Anterior cingulate cortex (tissue), 58 donors: ENCODE results near the gene GRB2.
"Not testable (repeated sequence)": the region's sequence is repeated elsewhere in the genome, so short reads cannot be mapped to it uniquely, and the experiment has no call there.

ENCODE experiments used
- DNase-seq, 58 donors: peaks; one replicate each; lab custom pipeline; 2025; lab: John Stamatoyannopoulos, UW

The GRB2 gene

DNA sequence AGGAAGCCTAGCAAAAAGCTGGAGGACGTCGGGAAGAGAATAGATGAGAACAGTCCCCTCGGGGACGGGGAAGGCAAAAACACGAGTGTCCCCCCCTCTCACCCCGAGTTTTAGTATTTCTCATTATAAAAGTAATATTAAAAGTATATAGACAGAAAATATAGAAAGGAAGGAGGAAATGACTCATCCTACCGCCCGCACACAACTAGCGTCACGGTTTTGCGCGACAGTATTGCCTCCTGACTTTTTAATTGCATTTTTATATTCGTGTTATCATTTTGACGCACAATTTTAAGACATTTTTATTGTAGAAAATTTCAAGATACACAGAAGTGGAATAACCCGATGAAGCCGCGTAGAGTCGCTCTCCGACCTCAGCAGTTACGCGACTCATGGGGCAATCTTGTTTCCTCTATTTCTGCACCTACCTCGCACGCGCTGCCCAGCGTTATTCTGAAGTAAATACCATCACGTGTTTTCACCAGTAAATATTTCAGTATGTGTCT lies 115.6 kb downstream of the GRB2 start:
- DNase-seq = peak in 22 of 58 donors; percentile 13 to 53 (median 35)

DNA sequence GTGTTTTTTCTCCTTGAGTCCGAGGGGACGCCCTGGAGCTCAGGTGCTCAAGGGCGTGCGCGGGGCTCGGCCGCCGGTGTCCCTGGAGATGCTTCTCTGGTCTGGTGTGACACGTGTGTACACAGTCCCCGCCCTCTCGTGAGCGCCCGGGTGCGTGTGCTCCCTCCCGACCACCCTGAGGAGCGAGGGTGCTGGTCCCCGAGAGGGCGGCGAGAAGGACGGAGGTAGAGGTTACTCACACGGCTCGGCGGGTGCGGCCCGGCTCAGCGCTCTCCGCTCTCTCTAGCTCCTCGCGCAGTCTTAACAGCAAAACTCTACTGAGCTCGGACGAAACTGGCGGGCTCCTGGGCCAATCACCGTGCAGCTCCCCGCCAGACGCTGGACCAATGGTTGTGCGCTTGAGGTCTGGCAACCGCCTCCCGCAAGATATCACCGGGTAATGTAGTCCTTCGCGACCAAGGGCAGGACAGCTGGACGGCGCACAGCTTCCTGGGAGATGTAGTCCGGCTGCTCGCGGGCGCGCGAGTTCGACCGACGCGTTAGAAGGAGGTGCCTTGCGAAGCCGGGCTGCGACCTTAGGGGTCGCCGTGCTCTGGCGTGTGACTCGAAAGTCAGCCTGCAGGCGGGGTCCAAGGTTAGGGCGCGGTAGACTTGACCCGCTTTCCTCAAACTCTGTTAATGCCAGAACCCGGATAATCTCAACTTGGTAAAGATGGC lies 116.2 kb downstream of the GRB2 start, which contains the start of gene SLC25A19:
Gene SLC25A19, minus strand, starts transcription at position 319 of the 717 bp plus-strand sequence. CDS start 2,669 bp downstream, outside the sequence.
- DNase-seq = peak; percentile 65 to 99 (median 98)

DNA sequence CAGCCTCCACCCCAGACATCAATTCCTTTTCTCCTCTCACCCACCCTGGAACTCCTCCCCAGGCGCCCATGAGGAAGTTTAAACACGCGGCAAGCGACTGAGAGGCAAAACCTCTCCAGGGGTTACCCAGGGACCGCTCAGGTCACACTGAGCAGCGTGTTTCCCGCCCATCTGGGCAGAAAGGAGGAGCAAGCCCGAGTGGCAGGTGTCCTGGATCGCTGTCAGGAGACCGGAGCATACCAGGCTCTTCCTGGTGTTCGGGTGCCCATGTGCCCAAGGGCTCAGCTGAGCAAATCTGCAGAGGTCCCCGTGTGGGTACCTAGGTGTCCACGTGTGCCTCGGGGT lies 116.7 kb downstream of the GRB2 start:
- DNase-seq = peak in 15 of 58 donors; percentile 42 to 74 (median 60)

DNA sequence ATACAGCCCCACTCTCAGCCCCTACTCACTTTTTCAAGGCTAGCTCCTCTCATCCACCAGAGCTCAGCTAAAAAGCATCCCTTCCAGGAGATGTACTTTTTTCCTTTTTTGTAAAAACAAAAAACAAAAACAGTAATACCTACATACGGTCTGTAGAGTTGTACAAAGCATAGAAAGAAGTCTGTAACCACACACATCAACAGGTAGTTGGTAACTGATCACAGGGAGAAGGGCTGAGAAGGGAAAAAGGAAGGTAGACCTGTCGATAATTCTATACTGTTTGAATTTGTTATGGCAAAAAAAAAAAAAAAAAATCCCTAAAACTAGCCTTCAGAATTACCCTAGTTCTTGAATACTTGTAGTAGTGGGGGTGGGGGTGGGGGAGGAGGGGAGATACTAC lies 117.1 kb downstream of the GRB2 start:
- no peak for DNase-seq

DNA sequence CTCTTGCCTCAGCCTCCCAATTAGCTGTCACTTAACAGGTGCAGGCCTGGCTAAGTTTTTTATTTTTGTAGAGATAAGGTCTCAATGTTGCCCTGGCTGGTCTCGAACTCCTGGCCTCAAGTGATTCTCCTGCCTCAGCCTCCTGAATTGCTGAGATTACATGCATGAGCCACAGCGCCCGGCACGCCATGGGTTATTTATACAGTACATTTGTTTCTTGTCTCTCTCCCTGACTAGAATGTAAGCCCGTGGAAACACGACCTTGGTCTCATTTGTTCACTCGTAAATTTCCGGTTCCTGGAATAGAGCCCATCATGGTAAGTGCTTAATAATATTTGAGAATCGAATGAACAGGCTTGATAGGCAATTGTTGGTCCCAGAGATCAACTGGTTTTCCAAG lies 118.3 kb downstream of the GRB2 start:
- no peak for DNase-seq

DNA sequence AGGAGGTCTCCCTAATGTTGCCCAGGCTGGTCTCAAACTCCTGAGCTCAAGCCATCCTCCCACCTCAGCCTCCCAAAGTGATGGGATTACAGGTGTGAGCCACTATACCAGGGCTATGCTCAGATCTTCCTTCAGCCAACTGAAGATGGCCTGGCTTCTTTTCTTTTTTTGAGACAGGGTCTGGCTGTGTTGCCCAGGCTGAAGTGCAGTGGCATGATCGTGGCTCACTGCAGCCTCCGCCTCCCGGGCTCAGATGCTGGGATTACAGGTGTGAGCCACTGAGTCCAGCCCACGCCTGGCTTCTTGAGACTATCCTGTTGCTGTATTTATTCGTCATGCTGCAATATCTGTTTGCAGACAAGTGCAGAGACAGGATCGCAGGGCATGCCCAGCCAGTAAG lies 120.4 kb downstream of the GRB2 start:
- DNase-seq = no peak

DNA sequence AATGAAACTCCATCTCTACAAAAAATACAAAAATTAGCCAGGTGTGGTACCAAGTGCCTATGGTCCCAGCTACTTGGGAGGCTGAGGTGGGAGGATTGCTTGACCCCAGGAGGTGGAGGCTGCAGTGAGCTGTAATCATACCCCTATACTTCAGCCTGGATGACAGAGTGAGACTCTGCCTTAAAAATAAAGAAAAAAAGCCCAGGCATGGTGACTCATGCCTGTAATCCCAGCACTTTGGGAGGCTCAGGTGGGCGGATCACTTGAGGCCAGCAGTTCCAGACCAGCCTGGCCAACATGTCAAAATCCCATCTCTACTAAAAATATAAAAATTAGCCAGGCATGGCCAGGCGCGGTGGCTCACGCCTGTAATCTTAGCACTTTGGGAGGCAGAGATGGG lies 125.3 kb downstream of the GRB2 start:
- DNase-seq = not testable (repeated sequence)

DNA sequence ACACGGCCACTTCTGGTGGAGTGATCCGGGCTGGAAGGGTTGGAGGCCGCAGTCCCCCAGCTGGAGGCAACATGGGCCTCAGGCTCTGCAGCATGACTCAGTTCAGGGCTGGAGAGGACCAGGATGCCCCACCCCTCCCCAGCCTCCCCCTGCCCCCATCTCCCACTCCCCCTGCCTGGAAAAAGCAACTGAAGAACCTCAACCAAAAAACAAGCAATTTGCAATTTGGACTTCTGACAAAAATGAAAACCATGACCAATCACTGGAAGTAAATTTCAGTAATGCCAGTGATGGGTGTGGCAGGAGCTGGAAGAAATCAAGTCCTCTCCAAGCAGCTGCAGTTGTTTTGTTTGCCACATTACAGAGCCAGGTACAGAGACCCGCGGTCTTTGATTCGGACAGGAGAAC lies 127.8 kb downstream of the GRB2 start:
- DNase-seq = no peak

DNA sequence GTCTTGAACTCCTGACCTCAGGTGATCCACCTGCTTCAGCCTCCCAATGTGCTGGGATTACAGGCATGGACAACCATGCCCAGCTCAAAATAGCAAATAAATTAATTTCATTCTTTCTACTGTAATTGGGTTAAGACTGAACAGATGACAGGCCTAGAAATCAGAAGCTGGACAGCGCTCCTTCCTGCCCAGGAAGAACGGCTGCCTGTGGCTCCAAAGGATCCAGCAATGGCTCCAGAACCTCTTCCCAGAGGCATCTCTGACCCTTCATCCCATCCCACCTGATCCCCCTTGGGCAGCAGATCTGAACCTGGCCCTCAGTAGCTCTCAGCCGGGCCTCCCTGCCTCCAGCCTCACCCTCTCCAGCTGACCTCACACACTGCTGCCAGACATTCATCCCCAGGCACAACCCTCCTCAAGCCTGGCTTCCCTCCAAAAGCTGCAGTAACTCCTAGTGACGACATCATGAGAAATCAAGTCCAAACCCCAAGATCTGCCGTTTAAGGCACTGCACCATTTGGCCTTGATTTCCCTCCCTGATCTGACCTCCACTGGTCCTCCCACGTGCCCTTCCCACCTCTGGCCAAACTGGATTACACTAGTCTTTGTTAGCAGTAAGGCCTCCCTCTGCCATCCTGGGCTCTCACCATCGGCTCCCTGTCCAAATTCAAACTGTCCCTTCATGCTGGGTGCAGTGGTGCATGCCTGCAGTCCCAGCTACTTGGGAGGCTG lies 131.3 kb downstream of the GRB2 start:
- DNase-seq = no peak

DNA sequence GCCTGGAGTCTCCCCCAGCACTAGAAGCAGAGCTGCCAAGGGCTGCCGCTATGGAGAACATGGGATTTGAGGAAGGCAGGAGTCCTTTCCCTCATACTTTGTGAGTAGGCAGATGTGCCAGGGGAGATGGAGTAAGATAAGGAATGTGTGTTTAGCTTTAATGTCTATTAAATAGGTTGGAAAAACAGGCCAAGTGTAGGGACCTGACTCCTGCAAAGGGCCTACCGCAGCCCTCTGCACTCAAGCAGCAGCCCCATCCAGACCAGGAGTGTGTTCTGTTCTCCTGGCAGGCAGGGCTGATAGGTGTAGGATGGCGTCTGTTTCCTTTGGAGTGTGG lies 132.7 kb downstream of the GRB2 start:
- peak in 6 of 58 donors; percentile 8 to 46 (median 31) for DNase-seq

DNA sequence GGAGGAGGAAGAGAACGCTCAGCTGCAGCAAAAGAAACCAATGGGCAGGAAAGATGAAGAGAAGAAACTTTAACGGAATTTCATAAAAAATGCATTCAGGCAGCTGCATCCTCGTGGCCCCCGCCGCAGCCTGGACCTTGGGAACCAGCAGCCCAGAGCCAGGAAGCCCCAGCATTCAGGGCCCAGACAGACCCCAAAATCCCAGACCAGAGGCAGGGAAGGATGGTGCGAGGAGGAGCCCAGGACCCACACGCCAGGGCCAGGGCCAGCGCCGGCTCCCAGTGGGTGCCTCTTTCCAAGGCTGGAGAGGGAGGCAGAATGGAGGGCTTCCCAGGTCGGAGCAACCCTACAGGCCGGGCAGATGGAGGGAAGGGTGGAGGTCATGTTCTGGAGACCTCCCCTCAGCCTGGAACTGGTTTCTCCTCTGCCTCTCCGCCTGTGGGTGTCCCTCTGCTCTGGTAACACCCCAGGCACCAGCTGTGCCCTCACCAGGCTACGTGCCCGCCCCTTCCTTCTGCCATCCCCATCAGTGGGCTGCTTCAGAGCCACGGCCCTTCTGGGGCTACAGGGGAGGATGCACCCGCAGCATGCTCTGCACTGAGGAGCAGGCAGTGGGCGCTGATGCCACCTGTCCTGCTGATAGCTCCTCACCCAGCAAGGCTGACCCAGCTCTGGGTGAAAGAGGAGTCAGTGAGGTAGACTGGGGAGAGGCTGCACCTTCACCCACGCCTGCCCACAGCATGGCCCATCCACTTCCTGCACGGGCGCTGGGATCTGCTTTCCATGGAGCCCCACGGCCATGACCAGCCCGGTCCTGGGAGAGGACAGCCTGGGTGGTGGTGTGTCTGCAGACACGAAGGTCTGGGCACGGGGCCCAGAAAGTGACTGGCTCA lies 133.3 kb downstream of the GRB2 start:
- peak in 38 of 58 donors; percentile 9 to 76 (median 38) for DNase-seq

DNA sequence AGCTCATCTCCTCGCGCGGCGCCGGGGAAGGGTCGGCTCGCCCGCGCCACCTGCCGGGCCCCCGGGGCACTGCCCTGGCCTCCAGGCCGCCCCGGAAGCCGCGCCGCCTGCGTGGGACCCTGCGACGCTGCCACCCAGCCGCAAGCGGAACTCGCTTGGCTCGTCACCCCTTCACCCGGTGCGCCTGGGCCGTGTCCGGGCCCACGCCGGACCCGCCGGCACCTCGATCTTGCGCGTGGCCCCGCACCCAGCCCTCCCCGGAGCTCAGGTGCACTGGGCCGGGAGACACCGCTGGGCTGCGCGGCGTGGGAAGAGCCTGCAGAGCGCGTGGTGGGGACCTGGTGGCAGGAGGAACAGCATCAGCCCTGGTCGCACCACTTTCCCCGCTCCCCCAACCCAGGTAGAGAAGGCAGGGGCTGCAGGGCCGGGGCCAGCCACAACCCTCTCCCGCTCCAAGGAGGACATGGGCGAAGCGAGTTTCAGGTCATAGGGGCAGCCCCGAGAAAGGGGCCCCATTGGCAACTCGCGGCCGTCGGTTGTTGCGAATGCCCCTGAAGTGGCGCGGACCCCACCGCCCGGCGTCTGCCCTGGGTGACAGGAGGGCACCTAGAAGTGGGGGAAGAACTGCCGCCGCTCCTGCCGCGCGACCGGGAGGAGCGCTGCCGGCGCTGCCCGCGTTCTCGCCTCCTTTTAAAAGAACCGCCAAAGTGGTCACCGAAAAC lies 134.1 kb downstream of the GRB2 start:
- peak in 54 of 58 donors; percentile 31 to 82 (median 65) for DNase-seq

DNA sequence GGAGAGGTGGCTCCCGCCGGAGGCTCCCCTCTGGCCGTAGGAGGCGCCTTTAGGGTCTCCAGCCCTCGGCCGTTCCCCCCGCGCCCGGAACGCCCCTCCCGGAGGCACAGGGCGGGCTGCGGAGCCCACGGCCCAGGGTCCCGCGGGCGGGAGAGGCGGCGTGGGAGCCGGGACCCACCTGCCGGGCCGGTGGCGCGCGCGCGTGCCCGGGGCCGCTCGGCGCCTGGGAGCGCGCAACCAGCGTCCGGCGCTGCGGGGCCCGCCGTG lies 134.6 kb downstream of the GRB2 start, which contains the start of gene MIF4GD:
Gene MIF4GD, minus strand, starts transcription at position 266 of the 267 bp plus-strand sequence. CDS start 1,036 bp downstream, outside the sequence.
- peak in 1 of 58 donors; percentile 68 for DNase-seq

DNA sequence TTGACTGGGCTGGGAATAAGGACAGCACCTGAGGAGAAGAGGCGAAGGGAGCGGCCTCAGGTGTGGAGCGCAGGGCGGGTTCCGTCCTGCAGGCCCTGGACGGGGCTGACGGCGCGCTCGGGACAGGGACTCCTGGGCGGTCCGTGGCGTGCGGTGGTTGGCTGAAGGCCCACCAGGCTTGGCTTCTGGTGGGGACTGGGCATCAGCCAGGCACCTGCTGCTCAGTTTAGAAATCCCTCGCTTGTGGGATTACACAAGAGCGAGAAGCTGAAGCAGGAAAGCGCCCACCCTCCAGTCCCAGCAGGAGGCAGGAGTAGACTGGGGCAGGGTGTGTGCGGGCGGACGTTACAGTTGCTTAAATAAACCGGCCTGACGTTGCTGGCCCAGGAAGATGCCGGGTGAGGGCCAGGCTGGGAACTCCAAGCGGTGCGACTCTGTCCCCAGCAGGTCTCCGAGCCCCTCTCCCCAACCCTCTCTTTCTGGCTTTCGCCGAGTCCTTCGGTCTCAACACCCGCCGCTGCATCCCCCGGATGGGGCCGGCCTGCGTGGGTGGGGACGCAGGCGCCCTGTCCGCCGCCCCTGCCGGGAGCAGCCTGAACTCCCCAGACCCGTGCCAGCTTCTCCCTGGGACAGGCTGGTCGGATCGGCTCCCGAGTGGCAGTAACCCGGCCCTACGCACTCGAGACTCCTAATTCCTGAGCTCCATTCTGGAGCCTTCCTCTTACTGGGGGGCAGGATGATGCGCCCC lies 135.1 kb downstream of the GRB2 start:
- peak in 49 of 58 donors; percentile 25 to 73 (median 55) for DNase-seq

DNA sequence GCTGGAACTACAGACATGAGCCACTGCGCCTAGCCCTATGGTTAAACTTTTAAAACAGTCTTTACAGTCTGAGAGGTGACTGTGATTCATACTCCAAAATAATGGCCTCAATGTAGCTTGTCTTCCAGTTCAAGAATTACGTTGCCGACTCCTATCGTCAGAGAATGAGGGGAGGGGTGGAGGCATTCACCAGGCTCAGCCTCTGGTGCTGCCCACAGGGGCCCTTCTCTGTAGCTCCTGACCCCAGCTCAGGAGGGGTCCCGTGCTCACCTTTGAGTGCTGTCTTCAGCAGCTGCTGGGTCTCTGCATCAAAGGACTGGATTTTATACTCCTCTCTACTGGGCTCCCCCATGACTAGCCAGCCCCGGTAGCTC lies 135.6 kb downstream of the GRB2 start:
- DNase-seq = no peak
